ENCODE data around the gene CRACR2B.

DNA sequence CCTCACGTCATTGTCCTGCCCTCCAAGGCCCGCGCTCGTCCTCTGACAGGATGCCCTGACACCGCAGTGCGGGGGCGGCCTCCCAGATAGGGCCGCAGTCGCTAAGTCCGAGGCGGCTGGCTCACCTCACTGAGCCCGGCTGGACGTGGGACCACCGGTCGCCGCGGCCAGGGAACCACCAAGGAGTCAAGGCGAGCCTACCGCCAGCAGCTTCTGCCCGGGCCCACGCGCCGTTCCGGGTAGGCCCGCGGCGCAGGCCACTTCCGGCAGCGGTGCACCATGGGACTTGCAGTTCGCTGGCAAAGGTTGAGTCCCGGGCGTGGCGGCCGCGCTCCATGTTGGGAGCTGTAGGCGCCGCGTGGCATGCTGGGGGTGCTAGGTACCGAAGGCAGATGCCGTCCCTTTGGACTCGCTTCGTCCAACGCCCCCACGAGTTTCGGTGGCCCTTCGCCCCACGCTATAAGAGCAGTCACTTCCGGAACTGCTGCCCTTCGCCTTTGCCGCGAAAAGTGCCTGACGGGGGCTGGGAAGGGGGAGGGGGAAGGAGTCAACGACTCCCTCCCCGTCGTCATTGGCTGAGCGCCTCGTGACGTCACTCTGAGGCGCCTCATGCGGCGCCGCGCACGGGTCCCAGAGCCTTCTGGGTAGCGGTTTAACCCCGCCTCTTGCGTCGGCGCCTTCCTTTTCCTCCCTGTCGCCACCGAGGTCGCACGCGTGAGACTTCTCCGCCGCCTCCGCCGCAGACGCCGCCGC is 18.3 kb upstream of the CRACR2B start, which contains the start of gene RPLP2:
- TF ChIP-seq CTCF (conservative IDR thresholded peaks at IDR 0.05 in 1 of 2, IDR thresholded peaks at IDR 0.05 in 1 of 2; ENCODE audit: extremely low read depth in 1 of 2, insufficient read depth in 1 of 2, low read depth in 1 of 2, low read length in 2 of 2) (no peak), EZH2 (IDR thresholded peaks at IDR 0.05; ENCODE audit: borderline replicate concordance, low read length) (no peak)

Data from mammary epithelial cell (primary cell).